Peyer's patch (tissue), 4 donors: ENCODE measurements around the gene ZNF629. TPM values are rescaled to one million over a fixed set of nuclear protein-coding genes. Genes with fewer than 3 reads are reported as not detected.
A peak's percentile ranks its signal among the peaks of the same experiment; 100 is the strongest.

ENCODE experiments used
- DNase-seq, 3 donors: peaks; one replicate each; pipeline ENCODE4 v3.0.0-alpha.2; 2017 to 2019
- H3K27ac ChIP-seq, 4 donors: fragments of 200-600 bp; sonication (generic); one replicate each; pipeline ENCODE4 v1.5.1; 2016 to 2019
- H3K27me3 ChIP-seq, 2 donors: fragments of 200-600 bp; sonication (generic); one replicate each; pipeline ENCODE4 v1.5.1; 2019
- H3K36me3 ChIP-seq, 3 donors: fragments of 200-600 bp; sonication (generic); one replicate each; pipeline ENCODE4 v1.5.1; 2016 to 2019
- H3K4me1 ChIP-seq, 4 donors: fragments of 200-600 bp; sonication (generic); one replicate each; pipeline ENCODE4 v1.5.1; 2016 to 2019
- H3K4me3 ChIP-seq, 4 donors: fragments of 200-600 bp; sonication (generic); 1 replicate in 3 of 4; 2 replicates in 1 of 4; pipeline ENCODE4 v1.5.1; 2016 to 2019; ENCODE audit warnings: mild to moderate bottlenecking in 1 of 4
- H3K9me3 ChIP-seq, 4 donors: fragments of 200-600 bp; sonication (generic); one replicate each; pipeline ENCODE4 v1.5.1; 2016 to 2019; ENCODE audit warnings: mild to moderate bottlenecking in 1 of 4
- CTCF ChIP-seq, 6 experiments: fragments of 450-650 bp in 4 of 6; fragments of 200-600 bp in 2 of 6; sonication (generic) in 1 of 6; IDR thresholded peaks; one replicate each; pipeline ENCODE4 v1.5.1; 2017 to 2019; ENCODE audit warnings: antibody characterized with exemption in 6 of 6, mild to moderate bottlenecking in 3 of 6, moderate library complexity in 1 of 6
- POLR2A ChIP-seq, 2 donors: fragments of 450-650 bp; IDR thresholded peaks; one replicate each; pipeline ENCODE4 v1.5.1; 2017; ENCODE audit warnings: antibody characterized with exemption in 2 of 2, mild to moderate bottlenecking in 2 of 2, moderate library complexity in 2 of 2
- total RNA-seq, 4 donors: library from RNA; depleted of rRNA; stranded (reverse); fragments of >200 nt; gene quantifications; one replicate each; pipeline ENCODE4 v1.1.0, GENCODE V29; 2016

ZNF629 gene
- total RNA-seq, 4 donors from 2014 or later = 10.9 to 28.7 (median 19.0) TPM

GRCh38 chr16:30760001-30760559 lies 26.9 kb downstream of the ZNF629 start:
- H3K27ac ChIP-seq = no peak overlapping the region
- H3K4me3 ChIP-seq = no peak overlapping the region
- no peaks in the 10 kb centered on the region for H3K9me3 ChIP-seq
- TF ChIP-seq POLR2A (IDR thresholded peaks at IDR 0.05) (no peak), CTCF (IDR thresholded peaks at IDR 0.05) (no peak)
- DNase-seq = no peak
- H3K27me3 ChIP-seq = no peaks in the 10 kb centered on the region
- peaks cover 0 to 27% (median 18%) of the 10 kb centered on the region in 4 donors for H3K4me1 ChIP-seq
- H3K36me3 ChIP-seq = peaks cover 0 to 33% (median 0%) of the 10 kb centered on the region in 3 donors

GRCh38 chr16:30758988-30759491 lies 28.0 kb downstream of the ZNF629 start:
- H3K4me1 ChIP-seq = peaks cover 0 to 25% (median 18%) of the 10 kb centered on the region in 4 donors
- peaks cover 0 to 27% (median 0%) of the 10 kb centered on the region in 3 donors for H3K36me3 ChIP-seq
- no peaks in the 10 kb centered on the region for H3K27me3 ChIP-seq
- DNase-seq = peak in 2 of 3 donors; percentile 34 to 57
- H3K4me3 ChIP-seq = no peak overlapping the region
- H3K27ac ChIP-seq = peak overlapping the region in 2 of 4 donors; percentile 25 to 55
- TF ChIP-seq CTCF (IDR thresholded peaks at IDR 0.05) (no peak), POLR2A (IDR thresholded peaks at IDR 0.05) (no peak)
- no peaks in the 10 kb centered on the region for H3K9me3 ChIP-seq

GRCh38 chr16:30757316-30757715 lies 29.7 kb downstream of the ZNF629 start:
- H3K4me3 ChIP-seq = no peak overlapping the region
- H3K27ac ChIP-seq = no peak overlapping the region
- no peak for TF ChIP-seq POLR2A (IDR thresholded peaks at IDR 0.05)
- TF ChIP-seq CTCF (IDR thresholded peaks at IDR 0.05) = no peak
- H3K27me3 ChIP-seq = no peaks in the 10 kb centered on the region
- H3K9me3 ChIP-seq = no peaks in the 10 kb centered on the region
- peaks cover 0 to 38% (median 0%) of the 10 kb centered on the region in 3 donors for H3K36me3 ChIP-seq
- H3K4me1 ChIP-seq = peaks cover 0 to 11% (median 7%) of the 10 kb centered on the region in 4 donors
- DNase-seq = peak in 1 of 3 donors; percentile 31

GRCh38 chr16:30756781-30757100 lies 30.3 kb downstream of the ZNF629 start:
- no peaks in the 10 kb centered on the region for H3K9me3 ChIP-seq
- H3K36me3 ChIP-seq = peaks cover 0 to 44% (median 0%) of the 10 kb centered on the region in 3 donors
- H3K4me1 ChIP-seq = peaks cover 0 to 11% (median 7%) of the 10 kb centered on the region in 4 donors
- TF ChIP-seq POLR2A (IDR thresholded peaks at IDR 0.05) (no peak), CTCF (IDR thresholded peaks at IDR 0.05) (no peak)
- H3K27me3 ChIP-seq = no peaks in the 10 kb centered on the region
- no peak for DNase-seq
- no peak overlapping the region for H3K27ac ChIP-seq
- H3K4me3 ChIP-seq = no peak overlapping the region

- TF ChIP-seq CTCF (IDR thresholded peaks at IDR 0.05) (no peak), POLR2A (IDR thresholded peaks at IDR 0.05) (no peak)
- Histone ChIP-seq H3K4me1 (peaks cover 0 to 7% (median 5%) of the 10 kb centered on the region in 4 donors), H3K36me3 (peaks cover 0 to 49% (median 0%) of the 10 kb centered on the region in 3 donors), H3K4me3 (no peak overlapping the region), H3K27ac (no peak overlapping the region), H3K27me3 (no peaks in the 10 kb centered on the region), H3K9me3 (no peaks in the 10 kb centered on the region)
- no peak for DNase-seq
These were observed 30.8 kb downstream of the ZNF629 start for GRCh38 chr16:30755955-30756780.
